Fibroblast of gingiva (primary cell): ENCODE results near the gene SIK3.

ENCODE experiments used
- DNase-seq: peaks from one replicate; pipeline ENCODE4 v3.0.0-alpha.2; 2011; ENCODE audit warnings: low read depth

SIK3 gene

DNA sequence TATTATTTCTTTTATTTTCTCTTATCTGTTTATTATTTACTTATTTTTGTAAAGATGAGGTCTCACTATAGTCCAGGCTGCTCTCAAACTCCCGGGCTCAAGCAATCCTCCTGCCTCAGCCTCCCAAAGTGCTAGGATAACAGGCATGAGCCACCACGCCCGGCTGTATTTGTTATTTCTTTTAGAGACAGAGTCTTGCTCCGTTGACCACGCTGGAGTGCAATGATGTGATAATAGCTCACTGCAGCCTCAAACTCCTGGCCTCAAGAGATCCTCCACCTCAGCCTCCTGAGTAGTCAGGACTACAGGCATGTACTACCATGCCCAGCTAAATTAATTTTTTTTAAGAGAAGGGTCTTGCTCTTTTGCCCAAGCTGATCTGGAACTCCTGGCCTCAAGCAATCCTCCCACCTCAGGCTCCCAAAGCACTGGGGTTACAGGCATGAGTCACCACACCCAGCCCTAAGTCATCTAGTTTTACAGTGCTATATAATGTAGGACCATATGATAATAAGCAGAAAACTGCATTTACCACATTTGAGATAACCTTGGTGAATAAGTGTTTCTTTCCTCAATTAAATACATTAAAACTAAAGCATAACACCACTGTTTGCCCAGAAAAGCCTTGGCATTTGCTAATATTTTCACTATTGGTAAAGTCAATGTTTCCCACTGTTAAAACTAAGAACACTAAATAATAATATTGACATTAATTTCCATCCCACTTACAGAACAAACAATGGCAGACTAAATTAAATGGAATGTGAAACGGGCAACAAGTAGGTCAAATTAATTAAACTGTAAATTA is 127.5 kb downstream of the SIK3 start:
- DNase-seq = no peak

DNA sequence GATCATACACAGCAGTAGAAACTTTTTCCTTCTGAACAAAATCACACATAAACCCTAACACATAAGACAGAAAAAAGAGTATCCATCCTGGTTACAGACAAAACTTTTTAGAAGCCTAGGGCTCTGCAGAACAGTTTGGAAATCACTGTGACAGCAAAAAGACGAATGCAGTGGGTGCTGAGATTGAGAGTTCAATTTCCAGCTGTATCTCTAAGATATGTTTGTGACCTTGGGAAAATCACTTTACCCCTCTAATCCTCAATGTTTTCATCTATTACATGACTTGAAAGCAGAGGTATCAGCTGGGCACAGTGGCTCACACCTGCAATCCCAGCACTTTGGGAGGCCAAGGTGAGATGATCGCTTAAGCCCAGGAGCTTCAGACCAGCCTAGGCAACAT is 128.5 kb downstream of the SIK3 start:
- no peak for DNase-seq

DNA sequence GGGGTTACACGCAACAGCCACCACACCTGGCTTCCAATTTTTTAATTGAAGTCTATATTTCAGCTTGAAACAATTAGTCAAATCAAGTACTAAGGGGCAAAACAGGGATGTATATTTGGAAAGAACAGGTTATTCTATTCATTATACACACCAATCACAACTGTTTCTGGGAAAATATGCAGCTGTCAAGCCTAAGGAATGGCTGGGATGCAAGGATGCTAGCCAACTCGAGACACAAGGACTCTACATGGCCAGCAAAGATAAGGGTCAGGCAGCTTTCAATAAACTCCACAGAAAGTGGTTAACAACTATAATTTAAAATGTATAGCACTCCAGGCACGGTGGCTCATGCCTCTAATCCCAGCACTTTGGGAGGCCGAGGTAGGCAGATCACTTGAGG is 134.0 kb downstream of the SIK3 start:
- DNase-seq = no peak

DNA sequence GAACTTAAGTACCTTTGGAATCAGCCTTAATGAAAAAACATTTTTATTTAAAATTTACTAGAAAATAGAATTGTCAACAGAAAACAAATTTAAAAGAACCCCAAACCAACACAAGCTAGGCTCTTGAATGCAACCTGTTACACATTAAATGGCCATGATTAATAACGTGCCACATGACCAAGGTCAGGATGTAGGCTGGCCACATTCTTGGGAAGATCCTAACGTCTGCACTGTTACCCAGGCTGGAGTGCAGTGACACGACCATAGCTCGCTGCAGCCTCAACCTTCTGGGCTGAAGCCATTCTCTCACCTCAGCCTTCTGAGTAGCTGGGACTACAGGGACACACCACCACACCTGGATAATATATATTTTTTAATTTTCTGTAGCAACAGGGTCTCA is 134.4 kb downstream of the SIK3 start:
- no peak for DNase-seq

DNA sequence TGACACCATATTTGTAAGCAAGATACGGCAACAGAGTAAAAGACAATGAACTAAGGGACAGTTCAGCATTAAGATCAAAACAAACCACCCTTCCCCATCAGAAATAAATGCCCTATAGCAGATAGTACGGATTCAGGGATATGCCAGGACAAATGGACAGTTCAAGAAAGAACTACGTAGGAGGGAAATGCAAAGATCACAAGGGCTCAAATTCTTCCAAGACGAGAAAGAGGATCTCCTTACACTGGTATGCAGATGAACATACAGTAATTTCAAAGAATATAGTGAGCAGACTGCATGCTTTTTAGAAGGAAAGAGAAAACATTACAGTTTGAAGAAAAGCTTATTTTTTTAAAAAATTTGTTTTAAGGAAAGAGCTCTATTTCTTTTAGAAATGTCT is 136.1 kb downstream of the SIK3 start:
- DNase-seq = peak; percentile 33

DNA sequence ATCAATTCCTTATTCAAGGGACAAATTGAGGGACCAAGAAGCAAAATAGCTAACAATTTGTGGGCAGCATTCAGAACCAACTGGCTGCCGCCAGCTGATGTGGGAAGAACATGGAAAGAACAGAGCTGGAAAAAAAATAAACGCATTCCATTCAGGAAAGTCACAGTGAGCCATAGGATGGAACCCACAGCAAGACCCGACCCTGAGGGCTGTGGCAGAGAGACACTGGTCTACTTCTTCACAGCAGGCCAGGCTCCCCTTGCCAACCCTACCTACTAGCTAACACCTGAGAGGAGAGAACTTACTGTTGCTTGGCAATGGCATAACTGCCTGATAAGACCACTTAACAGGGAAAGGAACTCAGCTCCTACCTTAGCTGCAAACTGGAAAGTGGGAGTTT is 137.3 kb downstream of the SIK3 start:
- DNase-seq = peak; percentile 48

DNA sequence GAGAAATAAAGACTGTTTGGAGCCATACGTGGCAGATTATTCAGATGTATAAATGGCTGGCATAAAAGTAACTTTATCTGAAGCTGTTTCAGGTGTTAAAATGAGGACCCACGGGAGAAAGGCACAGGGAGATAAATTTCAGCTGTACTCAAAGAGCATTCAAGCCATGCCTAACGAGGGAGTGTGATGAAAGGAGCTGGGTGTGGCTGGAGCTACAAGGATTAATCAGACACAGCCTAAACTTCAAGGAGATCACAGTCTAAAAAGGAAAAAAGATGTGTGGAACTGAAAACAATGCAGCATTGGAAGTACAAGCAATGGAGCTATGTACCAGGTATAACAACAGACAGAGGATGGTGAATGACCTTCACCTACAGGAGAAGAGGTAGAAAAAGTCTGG is 140.0 kb downstream of the SIK3 start:
- DNase-seq = no peak

DNA sequence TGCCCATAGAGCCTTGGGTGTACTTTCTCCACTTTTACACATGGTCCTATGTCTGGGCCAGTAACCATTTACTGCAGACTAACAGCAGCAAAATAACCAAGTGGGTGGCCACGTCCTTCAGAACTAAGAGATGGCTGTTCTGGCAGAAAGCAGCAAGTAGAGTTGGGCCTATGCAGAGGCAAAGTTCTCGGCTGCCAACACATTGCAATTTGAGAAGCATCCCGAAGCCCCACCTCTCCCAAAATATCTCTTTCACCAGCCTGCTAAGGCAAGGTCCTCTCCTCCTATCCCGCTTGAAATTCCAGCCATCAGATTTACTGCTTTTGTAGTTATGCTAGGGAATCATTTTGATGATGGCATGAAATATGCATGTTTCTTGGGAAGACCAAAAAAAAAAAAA is 142.3 kb downstream of the SIK3 start:
- DNase-seq = no peak

DNA sequence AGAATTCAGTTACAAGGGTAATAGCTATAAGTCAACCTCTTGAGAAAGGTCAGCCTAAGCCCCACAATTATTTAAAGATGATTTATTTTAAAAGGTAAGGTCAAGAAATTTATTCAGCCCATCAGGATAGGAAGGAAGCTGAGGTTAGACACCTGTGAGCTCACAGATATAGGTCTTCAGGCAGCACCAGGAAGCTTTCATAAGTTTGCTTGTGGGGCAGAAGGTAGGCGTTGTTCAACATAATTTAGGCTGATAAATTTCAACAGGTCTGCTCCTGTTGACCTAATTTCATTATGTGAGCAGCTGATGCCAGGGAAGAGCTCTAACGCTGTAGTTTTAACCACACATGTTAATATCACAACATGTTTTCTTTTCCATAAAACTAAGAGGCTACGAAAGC is 142.7 kb downstream of the SIK3 start:
- DNase-seq = no peak

DNA sequence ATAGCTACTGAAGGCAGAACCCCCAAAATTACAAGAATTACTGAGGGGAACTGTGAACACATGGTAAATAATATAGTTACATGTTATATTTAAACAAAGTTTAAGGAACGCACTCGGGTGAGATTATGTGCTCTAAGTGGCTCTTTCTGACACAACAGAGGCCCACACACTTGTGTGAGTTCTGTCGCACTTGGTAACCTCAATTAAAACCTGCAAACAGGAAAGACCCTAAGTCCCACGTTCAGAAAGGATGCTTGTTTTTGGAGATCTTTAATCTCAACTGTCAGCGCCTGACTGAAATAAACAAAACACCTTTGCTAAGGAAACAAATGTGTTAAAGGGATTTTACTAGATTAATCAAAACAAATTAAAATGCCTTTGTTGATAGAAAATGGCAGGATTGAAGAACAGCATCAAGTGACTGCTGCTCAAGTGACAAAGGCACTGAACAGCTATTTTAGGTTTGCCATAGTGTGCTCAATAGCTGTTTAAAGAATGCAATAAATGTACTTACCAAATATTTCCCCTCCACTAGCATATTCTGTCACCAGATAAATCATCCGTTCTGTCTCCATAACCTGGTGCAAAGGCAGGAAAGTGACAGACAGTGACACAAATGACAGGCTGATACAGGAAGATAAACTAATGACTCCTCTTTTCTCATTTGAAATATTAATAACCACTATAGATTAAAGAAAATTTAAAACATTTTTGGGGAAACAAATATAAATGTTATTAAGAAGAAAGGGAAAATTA is 144.5 kb downstream of the SIK3 start:
- no peak for DNase-seq

DNA sequence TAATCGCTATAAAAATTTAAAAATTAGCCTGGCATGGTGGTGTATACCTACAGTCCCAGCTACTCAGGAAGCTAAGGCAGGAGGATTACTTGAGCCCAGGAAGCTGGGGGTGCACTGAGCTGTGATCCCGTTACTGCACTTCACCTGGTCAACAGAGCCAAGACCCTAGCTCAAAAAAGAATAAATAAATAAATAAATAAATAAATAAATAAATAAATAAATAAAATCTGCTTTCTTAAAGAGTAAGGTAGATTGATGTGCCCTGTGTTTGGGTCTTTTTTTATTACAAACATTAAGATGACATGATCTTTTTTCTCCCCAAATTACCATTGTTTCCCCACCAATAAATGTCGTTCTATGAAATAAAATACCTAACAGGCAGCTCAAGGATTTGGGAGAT is 146.5 kb downstream of the SIK3 start:
- no peak for DNase-seq

DNA sequence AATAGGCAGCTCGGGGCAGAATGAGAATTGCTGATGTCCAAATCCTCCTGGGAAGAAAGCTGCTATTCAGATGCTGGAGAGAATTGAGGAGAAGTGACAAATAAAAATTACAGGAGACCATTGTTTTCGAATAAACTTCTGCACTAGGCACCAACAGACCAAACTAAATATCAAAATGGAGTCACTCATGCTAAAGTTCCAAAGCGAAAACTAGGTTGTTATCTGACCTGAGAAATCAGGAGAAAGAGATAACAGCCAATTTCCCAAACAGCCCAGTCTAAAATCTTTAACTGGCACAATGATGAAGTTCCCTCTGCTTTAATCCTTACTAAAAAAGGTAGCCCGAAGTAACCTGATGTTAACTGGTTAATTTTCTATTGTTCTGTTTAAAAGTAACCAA is 148.0 kb downstream of the SIK3 start:
- no peak for DNase-seq

DNA sequence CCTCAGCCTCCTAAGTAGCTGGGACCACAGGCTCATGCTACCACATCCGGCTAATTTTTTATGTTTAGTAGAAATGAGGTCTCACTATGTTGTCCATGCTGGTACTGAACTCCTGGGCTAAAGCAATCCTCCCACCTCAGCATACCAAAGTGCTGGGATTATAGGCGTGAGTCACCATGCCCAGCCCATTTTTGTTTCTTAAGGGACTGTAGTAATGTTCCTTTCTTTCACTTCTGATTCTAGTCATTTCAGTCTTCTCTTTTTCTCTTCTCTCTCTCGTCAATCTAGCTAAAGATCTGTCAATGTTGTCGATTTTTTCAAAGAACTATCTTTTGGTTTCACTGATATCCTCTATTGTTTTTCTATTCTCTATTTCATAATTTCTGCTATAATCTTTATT is 149.8 kb downstream of the SIK3 start:
- no peak for DNase-seq

DNA sequence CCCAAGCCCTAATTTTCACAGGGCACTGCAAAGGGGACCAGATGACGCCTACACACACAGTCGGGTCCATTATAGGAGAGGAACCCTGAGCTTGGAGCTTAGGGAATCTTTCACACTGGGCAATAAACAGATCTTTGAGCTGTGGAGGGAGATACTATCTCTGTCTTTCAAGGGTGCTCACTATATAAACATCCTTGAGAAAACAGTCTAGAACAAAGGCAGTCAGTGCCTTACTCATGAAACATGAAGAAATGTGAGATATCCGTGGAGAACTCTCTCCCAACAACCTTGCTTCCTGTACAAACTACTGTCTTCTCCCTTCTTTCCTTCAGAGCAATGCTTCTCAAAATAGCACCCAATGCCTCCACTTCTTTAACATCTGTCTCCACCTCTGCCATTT is 151.8 kb downstream of the SIK3 start:
- no peak for DNase-seq

DNA sequence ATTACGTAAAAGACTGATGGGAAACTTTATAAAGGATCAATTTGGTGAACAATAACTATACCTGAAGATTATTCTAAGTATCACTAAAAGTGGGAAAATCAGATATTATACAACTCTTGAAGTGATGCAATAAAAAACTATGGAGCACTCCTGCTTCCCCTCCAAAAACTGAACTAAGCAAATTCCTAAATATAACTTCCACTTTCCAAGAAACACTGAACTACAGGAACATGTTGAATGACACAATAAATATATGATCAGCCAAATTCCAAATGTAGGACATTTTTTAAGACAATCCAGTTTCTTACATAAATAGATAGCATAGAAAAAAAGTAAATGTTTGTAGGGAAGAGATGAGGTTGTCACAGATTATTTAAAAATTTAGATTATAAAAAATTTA is 158.7 kb downstream of the SIK3 start:
- DNase-seq = no peak

DNA sequence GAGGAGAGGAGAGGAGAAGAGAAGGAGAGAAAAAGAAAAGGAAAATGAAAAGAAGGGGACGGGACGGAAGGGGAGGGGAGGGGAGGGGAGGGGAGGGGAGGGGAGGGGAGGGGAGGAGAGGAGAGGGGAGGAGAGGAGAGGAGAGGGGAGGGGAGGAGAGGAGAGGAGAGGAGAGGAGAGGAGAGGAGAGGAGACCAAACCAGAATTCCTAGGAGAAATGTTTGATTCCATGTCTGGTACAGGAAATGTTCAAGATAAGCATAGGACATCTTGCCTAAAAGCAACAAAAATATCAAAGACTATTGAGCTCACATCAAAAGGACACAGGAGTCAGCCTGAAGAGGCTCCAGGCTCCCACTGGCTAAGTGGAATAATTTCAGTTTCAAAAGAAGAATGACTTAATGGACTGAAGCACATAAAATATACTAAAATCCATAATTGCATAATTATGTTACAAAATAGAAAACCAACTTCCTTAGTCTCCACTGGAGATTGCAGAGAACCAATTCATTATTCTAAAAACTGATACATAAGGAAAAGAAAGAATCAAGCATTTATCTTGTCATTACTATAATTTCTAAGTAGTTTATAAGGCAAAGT is 159.7 kb downstream of the SIK3 start:
- DNase-seq = no peak

DNA sequence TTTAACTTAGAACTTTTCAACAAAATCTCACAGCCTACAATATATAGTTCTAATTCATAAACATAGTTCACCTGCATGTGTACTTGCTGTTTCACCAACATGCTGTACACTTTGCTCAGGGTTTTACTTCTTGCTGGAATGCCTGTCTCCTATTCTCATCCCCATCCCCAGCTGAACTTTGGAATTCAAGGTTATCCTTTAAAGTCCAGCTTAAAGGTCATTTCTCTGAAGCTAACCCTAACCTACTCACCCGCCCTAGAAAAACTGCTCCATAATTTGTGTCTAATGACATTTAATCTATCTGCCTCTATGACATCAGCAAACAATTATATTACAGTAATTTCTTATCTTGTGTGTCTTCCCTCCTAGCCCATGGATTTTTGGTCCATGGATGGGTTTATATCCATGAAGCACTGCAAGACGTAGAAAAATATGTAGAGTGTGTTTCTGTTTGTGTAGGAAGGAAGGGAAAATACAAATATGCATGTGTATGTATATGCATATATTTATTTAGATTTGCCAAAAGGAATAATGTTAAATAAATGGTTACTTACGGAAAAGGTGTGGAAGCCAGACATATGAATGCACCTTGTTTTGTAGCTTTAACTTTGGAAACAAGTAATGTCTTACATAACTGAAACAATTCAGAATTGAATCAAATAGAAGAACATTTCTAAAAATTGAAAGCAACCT is 161.3 kb downstream of the SIK3 start:
- no peak for DNase-seq

DNA sequence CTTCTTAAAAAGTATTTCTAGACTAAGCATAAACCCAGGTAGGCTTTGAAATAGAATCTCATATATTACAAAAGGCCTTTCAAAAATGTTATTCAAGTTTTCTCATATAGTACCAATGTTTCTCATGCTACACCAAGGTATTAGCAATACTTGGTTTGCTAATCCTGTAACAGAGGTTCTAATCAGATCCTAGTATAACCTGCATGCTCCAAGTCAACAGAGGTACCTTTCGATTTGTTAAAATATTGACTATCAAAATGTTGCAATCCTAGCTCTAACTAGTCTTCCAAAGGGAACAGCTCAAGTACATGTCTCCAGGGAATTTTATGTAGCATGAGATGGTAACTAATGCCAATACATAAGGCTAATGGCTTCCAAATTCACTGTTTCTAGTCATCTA is 162.7 kb downstream of the SIK3 start:
- no peak for DNase-seq

DNA sequence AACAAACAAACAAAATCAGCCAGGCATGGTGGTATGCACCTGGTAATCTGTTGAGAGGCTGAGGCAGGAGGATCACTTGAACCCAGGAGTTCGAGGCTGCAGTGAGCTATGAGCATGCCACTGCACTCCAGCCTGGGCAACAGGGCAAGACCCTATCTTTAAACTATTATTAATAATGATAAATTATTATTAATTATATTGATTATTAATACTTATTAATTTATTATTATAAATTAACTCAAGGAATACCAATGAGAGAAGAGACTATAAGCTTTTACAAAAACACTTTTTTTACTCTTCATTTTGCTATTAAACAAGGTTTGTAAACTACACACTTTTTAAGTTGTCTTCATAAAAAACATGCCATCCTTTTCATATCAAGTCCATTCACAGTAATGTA is 163.1 kb downstream of the SIK3 start:
- no peak for DNase-seq

DNA sequence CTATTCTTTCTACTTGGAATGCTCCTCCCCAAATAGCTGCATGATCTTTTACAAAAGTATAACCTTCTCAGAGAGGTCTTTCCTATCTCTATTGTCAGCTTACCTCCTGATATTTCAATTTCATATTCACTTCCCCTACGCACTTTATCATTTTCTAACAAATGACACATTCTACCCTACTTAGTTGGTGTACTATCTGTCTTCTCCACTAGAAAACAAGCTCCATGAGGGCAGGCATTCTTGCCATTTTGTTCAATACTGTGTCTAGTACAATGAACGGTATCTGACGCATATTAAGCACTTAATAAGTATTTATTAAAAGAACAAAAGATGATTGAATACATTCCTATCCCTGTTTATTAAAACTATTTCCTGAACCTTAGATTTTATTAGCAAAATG is 164.3 kb downstream of the SIK3 start:
- no peak for DNase-seq

DNA sequence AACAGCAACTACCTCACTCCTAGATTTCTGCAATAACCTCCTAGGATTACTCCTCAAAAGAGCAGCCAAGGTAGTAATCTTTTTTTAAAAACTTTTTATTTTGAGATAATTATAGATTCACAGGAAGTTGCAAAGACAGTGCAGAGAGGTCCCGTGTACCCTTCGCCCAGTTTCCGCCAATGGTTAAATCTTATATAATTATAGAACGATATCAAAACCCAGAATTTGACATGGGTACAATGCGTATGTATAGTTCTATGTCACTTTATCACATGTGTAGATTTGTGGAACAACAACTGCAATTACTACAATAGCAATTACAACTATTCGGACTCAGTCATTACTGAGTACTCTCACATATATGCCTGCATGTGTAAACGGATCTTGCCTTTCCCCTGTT is 166.0 kb downstream of the SIK3 start:
- no peak for DNase-seq

DNA sequence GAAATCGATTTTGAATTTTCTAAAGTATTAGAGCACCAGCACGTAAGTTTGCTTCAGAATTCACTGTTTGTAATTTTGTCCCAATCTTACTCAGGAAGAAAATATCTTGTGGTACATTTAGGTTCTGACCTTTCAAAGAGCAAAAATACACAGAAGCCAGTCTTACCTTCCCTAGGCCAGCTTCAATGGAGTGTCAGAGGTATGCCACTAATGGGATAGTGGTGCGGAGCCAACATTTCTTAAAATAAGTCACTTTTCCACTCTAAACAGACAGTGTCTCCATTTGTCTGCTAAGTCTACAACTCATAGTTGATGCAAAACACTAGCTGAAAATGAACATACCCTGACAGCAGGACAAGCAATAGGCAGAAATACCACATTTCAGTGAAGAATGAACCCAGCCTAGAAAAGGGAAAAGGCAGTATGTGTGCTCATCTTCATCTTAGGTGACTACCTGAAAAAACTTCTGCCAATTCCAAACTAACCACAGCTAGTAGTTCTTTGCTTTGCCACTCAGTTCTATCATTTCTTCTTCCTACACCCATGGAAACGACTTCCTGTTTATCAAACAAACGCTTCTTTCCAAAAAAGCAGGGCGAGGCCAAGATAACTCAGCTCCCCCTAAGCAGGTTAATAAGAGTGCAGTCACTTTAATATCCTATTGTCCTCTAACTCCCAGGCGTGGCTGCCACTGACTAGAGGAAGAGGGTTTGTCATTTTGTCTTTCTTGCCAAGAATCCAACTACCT is 166.8 kb downstream of the SIK3 start:
- no peak for DNase-seq
